Ovary (tissue), 9 donors: ENCODE data around the gene H6PD. TPM values are rescaled to one million over a fixed set of nuclear protein-coding genes. Genes with fewer than 3 reads are reported as not detected.

Experiments
- DNase-seq, 5 donors: peaks; one replicate each; pipeline ENCODE4 v3.0.0-alpha.2; 2019 to 2020
- H3K27ac ChIP-seq, 2 donors: fragments of 200-600 bp; one replicate each; pipeline versions ENCODE4 v1.5.1 to v1.8.0; 2019 to 2022
- H3K27me3 ChIP-seq: fragments of 200-600 bp; one replicate; pipeline ENCODE4 v1.8.0; 2022
- H3K36me3 ChIP-seq: fragments of 200-600 bp; sonication (generic); one replicate; pipeline ENCODE4 v1.5.1; 2019
- H3K4me1 ChIP-seq: one replicate; pipeline ENCODE4 v1.8.1; 2013; ENCODE audit warnings: mild to moderate bottlenecking, moderate library complexity; ENCODE audit not compliant: insufficient read depth
- H3K4me3 ChIP-seq: fragments of 200-600 bp; sonication (generic); one replicate; pipeline ENCODE4 v1.5.1; 2017
- H3K9me3 ChIP-seq, 2 donors: fragments of 200-600 bp in 1 of 2; sonication (generic) in 1 of 2; one replicate each; pipeline versions ENCODE4 v1.5.1 to v1.8.1; 2013 to 2019; ENCODE audit warnings: mild to moderate bottlenecking in 1 of 2, moderate library complexity in 1 of 2
- CTCF ChIP-seq, 3 donors: fragments of 450-650 bp in 2 of 3; fragments of 200-600 bp in 1 of 3; IDR thresholded peaks; one replicate each; pipeline versions ENCODE4 v1.5.1 to v1.8.0; 2016 to 2022; ENCODE audit warnings: antibody characterized with exemption in 3 of 3, mild to moderate bottlenecking in 1 of 3
- EP300 ChIP-seq: sonication (generic); formaldehyde crosslinking; IDR thresholded peaks from one replicate; pipeline ENCODE4 v1.6.1; 2017; ENCODE audit warnings: antibody characterized with exemption
- POLR2A ChIP-seq: fragments of 450-650 bp; IDR thresholded peaks from one replicate; pipeline ENCODE4 v1.6.1; 2017; ENCODE audit warnings: antibody characterized with exemption, mild to moderate bottlenecking, moderate library complexity
- WGBS, 3 donors: extraction: QIAGEN DNeasy Blood & Tissue Kit in 1 of 3; methylation state at CpG; one replicate each; pipeline versions ENCODE4 v1.1.5 to v1.1.7; 2013 to 2017; 5-methylcytosine and 5-hydroxymethylcytosine counted together
- intact Hi-C, 4 donors: fragments of 100-400 bp; cut with DNase I; formaldehyde crosslinking; loops; one replicate each; pipeline versions ENCODE4 v1.11.0 to v1.15.1; 2022 to 2023
- polyA plus RNA-seq, 2 donors: library from polyadenylated mRNA; stranded (reverse); fragments of 200-250 nt in 1 of 2; fragments of 350-450 nt in 1 of 2; fragmentation: Illumina TruSeq in 1 of 2; extraction: RNeasy Lipid Tissue Mini Kit (QIAGEN cat#74804) in 1 of 2; gene quantifications; one replicate each; pipeline ENCODE4 v1.2.3, GENCODE V29; 2013 to 2014
- total RNA-seq, 7 donors: library from RNA; depleted of rRNA in 2 of 7; stranded (reverse); fragments of >200 nt in 2 of 7; fragmentation: NEBNext Ultra II Directional in 3 of 7; extraction: Animal tissue kit (Norgen Biotek cat#: 25700) in 3 of 7; gene quantifications; one replicate each; pipeline versions ENCODE4 v1.1.0 to v1.2.4, GENCODE V29; 2016 to 2023
- donor health status: DM: no; HTN: no; CAD: no; lungs with moderate emphysema.
- donor health status: DM: no; HTN: no; CAD: no.
- donor health status: Bipolar disorder and iron deficiency.
- donor health status: DM: yes; HTN: yes; CAD: no.
- donor health status: DM: no; HTN: no; CAD: no.
- donor health status: DM: yes; HTN: yes; CAD: no.

Gene H6PD
- total and polyA plus RNA-seq, 9 donors, result 47.0 to 148 (median 89.7) TPM

DNA sequence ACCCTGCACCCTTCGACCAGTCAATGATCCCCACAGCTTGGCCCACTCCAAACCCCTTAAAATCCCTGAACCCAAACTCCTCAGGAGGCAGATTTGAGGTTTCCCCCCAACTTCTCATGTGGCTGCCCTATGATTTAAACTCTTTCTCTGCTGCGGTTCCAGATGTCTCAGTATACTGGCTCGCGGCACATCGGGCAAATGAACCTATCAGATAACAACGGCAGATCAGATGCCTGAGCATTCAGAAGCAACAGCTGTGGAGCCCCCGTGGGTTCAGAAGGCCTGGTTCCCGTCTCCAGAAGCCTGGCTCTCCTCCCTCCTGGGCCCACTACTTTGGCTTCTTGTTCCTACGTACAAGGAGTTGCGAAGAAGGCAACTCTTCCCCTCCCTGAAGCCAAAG lies 43.3 kb upstream of the H6PD start:
- intact Hi-C loops, result loop anchor here in 2 of 4 donors (5.0 to 10.0 kb wide), 2 partner anchors 44 to 56 kb away; no protein-coding TSS in a partner anchor
- no peaks in the 10 kb centered on the region for H3K27me3 ChIP-seq
- H3K4me3 ChIP-seq, result no peak overlapping the region
- WGBS, 3 donors, result 87 to 91% (median 89%) methylated on average over 10 of the region's 10 CpGs
- no peaks in the 10 kb centered on the region for H3K9me3 ChIP-seq
- TF ChIP-seq POLR2A, result no peak
- no peak for TF ChIP-seq CTCF (IDR thresholded peaks at IDR 0.05)
- TF ChIP-seq EP300, result no peak
- no peaks in the 10 kb centered on the region for H3K36me3 ChIP-seq
- no peak for DNase-seq
- peaks cover 2% of the 10 kb centered on the region for H3K4me1 ChIP-seq
- H3K27ac ChIP-seq, result no peak overlapping the region

DNA sequence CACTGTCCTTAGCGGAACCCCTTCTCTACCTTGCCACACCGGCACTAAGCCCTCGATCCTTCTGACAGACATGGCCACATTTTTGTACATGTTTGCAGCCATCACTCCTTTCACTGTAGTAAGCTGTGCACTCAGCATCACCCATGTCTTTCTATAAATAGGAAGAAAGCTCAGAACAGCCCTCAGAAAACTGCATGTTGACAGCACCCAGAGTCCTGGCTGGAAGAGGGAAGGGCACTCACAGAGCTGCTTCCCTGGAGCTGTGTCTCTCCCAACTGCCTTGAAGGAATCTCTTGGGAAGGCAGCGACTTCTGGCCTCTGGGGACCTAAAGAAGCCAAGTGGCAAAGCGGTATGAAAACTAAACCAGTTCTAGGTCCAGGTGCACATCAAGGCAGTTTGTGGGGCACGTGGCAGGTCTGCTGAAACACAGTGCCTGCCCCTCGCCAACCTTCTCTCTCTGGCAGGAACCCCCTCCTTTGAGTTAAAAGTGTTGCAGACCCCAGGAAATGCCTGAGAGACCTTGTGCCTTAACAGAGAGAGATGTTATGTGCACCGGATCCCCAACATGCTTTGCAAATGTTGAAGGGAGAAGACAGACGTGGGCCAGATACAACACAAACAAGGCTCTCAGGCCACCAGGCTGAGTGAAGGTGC lies 41.9 kb upstream of the H6PD start:
- Histone ChIP-seq H3K27me3 (no peaks in the 10 kb centered on the region), H3K4me1 (peaks cover 2% of the 10 kb centered on the region), H3K27ac (no peak overlapping the region), H3K9me3 (no peaks in the 10 kb centered on the region), H3K36me3 (no peaks in the 10 kb centered on the region), H3K4me3 (no peak overlapping the region)
- 70 to 75% (median 75%) methylated on average over 9 of the region's 9 CpGs for WGBS, 3 donors
- intact Hi-C loops, result loop anchor here in 2 of 4 donors (5.0 to 10.0 kb wide), 2 partner anchors 45 to 58 kb away; no protein-coding TSS in a partner anchor
- no peak for DNase-seq
- TF ChIP-seq EP300 (no peak), POLR2A (no peak), CTCF (IDR thresholded peaks at IDR 0.05) (no peak)

DNA sequence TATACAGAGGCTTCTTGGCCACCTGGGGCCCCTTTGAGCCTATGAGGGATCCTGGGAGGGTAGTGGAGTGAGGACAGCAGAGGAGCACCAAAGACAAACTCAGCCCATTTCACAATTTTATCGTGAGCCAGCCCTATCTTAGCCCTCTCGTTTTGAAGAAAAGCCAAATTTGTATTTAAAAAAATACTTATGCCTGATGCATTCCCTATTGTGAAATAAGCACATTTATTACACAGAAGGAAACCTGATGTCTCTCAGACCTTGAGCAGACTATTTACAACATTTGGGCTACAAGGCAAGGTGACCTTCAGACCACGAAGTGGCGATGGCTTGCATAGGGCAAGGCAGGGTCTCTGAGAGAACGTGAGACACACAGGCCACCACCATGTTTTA lies 41.3 kb upstream of the H6PD start:
- Histone ChIP-seq H3K27ac (no peak overlapping the region), H3K27me3 (no peaks in the 10 kb centered on the region), H3K4me3 (no peak overlapping the region), H3K36me3 (no peaks in the 10 kb centered on the region), H3K9me3 (no peaks in the 10 kb centered on the region), H3K4me1 (peaks cover 2% of the 10 kb centered on the region)
- TF ChIP-seq EP300, result no peak
- TF ChIP-seq POLR2A, result no peak
- no peak for TF ChIP-seq CTCF (IDR thresholded peaks at IDR 0.05)
- DNase-seq, result no peak
- 14 to 29% (median 22%) methylated on average over 5 of the region's 5 CpGs for WGBS, 3 donors
- intact Hi-C loops, result loop anchor here in 2 of 4 donors (5.0 to 10.0 kb wide), 2 partner anchors 46 to 58 kb away; no protein-coding TSS in a partner anchor

DNA sequence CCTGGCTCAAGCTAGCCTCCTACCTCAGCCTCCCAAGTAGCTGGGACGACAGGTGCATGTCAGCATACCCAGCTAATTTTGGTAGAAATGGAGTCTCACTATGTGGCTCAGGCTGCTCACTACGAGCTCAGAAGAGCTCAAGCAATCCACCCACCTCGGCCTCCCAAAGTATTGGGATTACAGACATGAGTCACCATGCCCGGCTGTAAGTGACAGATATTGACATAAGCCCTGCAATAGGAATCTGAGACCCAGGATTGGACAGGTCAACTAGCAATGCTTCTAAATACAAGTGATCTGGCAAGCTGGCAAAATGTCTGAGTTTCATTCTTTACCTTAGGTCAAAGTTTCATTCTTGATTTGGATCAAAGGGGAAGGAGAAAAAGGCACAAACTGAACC lies 40.5 kb upstream of the H6PD start:
- Histone ChIP-seq H3K4me3 (no peak overlapping the region), H3K27me3 (no peaks in the 10 kb centered on the region), H3K4me1 (peaks cover 2% of the 10 kb centered on the region), H3K36me3 (no peaks in the 10 kb centered on the region), H3K9me3 (no peaks in the 10 kb centered on the region), H3K27ac (no peak overlapping the region)
- intact Hi-C loops, result loop anchor here in 2 of 4 donors (5.0 to 10.0 kb wide), 2 partner anchors 47 to 59 kb away; no protein-coding TSS in a partner anchor
- no peak for TF ChIP-seq EP300
- no peak for TF ChIP-seq CTCF (IDR thresholded peaks at IDR 0.05)
- no peak for TF ChIP-seq POLR2A
- WGBS, 3 donors, result 83 to 86% (median 83%) methylated on average over 4 of the region's 4 CpGs
- no peak for DNase-seq
